ENCODE measurements around the gene SLC25A26.

- no peak for TF ChIP-seq ZNF274 (IDR thresholded peaks at IDR 0.05; ENCODE audit: low read depth, low read length)
- TF ChIP-seq SUZ12 (IDR thresholded peaks at IDR 0.05; ENCODE audit: extremely low read depth, insufficient read depth, insufficient read length), result no peak
Measured at GRCh38 chr3:66395635-66396034, 174.8 kb downstream of the SLC25A26 start.
